NCI-H526 (cell line): ENCODE measurements around the gene UPB1.

Experiments
- DNase-seq, 2 experiments: peaks; one replicate each; lab custom pipeline; 2025; lab: John Stamatoyannopoulos, UW

The UPB1 gene

DNA sequence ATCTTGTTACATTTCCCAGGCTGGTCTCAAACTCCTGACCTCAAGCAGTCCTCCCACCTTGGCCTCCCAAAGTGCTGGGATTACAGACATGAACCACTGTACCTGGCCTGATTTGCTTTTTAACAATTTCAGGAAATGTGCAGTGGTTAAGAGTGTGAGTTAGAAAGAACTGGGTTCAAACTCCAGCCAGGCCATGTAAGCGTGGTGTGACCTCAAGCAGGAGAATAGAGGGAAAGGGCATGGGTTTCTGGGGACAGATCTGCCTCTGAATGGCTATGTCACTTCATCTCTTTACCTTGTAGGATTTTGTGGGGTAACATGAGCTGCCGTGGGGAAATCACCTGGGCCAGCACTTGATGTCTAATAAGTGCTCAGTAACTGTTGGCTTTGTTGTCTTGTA, 69.9 kb downstream of the UPB1 start:
- DNase-seq = no peak

DNA sequence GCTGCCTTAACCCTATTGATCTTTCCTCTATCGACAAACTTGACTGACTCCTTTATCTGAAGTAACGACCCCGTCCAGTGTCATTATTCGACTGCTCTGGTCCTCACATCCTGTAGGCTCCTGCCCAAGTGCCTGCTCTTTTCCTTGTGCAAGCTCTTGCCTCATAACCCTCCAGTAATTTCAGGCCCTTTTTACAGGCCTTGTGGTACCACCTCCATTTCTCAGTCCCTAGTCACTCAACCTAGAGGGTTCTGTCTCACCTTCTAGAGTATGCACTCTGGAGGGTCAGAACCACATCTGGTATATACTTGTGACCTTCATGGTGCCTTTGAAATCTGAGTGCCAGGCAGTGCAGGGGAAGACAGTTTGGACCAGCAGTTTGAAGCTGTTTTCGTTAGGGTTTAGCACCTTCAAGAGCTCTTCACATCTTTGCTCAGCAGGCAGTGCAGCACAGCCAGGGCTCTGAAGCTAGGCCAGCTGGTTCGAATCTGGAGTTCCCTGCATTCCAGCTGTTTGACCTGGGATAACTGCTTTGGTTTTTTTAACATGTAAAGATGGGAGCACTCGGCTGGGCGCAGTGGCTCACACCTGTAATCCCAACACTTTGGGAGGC, 71.9 kb downstream of the UPB1 start:
- DNase-seq = no peak

DNA sequence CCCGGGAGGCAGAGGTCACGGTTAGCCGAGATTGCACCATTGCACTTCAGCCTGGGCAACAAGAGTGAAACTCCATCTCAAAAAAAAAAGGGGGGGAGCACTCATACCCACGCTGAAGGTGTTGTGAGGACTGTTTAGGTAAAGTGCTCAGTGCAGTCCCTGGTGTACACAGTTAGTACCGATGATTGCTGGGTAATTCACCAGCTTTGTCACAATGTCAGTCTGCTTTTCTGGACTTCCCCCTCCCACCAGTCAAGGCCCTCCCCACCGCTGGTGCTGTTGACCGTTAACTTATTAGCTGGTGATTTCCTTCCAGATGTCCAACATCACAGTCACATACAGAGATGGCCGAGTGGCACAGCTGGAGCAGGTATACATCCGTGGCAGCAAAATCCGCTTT, 72.5 kb downstream of the UPB1 start:
- DNase-seq = no peak

DNA sequence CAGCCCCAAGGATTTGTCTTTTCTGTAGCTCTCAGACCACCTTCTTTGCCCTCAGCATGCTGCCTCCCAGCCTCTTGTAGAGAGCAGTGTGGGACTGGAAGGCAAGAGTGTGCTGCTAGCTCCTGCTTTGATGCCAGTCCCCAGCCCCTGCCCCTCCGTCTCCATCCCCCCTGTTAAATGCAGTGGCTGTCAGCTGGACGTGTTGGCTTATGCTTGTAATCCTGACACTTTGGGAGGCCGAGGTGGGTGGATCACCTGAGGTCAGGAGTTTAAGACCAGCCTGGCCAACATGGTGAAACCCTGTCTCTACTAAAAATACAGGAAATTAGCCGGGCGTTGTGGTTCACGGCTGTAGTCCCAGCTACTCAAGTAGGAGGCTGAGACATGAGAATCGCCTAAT, 76.1 kb downstream of the UPB1 start:
- no peak for DNase-seq

DNA sequence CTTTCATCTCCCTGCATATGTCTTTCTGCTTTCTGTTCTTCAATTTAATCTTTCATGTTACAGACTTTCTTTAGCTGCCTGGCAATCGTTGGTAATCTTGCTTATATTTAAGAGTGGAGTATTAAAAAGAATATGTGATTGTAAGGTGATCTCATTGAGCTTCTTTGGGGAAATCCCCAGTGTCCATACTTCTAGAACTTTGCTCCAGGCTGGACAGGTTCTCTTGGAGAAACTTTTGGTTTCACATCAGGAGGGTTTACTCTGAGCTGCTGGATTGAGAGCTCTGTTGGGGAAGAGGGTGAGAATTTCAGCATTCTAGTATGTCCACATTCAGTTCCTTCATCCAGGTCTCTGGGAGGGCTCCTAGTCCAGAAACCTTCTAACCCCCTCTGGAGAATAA, 81.6 kb downstream of the UPB1 start:
- DNase-seq = no peak
